ENCODE data around the gene ANXA9. TPM values are rescaled to one million over a fixed set of nuclear protein-coding genes. Genes with fewer than 3 reads are reported as not detected.

The ANXA9 gene
- total RNA-seq, 1 donor from 2014 or later, result not detected

DNA sequence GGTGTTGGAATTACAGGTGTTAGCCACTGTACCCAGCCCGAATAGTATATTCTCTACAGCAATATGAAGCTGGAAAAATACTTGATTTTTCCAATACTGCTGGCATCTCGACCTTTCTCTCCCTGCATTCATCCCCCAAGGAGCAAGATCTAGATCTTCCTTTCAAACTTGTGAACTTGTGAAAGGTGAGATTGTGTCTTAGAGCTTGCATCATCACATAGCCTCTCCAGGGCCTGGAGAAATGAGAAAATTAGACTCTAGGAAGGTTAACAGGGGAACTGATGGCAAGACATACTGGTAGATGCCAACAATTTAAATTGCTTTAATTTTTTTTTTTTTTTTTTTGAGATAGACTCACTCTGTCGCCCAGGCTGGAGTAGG is 28.2 kb downstream of the ANXA9 start:
- Mint-ChIP-seq H3K4me1 (ENCODE audit: unreplicated experiment) (peaks cover 33% of the 10 kb centered on the region), H3K36me3 (ENCODE audit: low read depth, unreplicated experiment) (peaks cover 7% of the 10 kb centered on the region), H3K27ac (ENCODE audit: unreplicated experiment) (no peak overlapping the region), H3K27me3 (ENCODE audit: unreplicated experiment) (peaks cover 9% of the 10 kb centered on the region), H3K4me3 (ENCODE audit: unreplicated experiment) (no peak overlapping the region), H3K9me3 (ENCODE audit: unreplicated experiment) (no peaks in the 10 kb centered on the region)
- TF ChIP-seq, protein P1, sequence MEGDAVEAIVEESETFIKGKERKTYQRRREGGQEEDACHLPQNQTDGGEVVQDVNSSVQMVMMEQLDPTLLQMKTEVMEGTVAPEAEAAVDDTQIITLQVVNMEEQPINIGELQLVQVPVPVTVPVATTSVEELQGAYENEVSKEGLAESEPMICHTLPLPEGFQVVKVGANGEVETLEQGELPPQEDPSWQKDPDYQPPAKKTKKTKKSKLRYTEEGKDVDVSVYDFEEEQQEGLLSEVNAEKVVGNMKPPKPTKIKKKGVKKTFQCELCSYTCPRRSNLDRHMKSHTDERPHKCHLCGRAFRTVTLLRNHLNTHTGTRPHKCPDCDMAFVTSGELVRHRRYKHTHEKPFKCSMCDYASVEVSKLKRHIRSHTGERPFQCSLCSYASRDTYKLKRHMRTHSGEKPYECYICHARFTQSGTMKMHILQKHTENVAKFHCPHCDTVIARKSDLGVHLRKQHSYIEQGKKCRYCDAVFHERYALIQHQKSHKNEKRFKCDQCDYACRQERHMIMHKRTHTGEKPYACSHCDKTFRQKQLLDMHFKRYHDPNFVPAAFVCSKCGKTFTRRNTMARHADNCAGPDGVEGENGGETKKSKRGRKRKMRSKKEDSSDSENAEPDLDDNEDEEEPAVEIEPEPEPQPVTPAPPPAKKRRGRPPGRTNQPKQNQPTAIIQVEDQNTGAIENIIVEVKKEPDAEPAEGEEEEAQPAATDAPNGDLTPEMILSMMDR (IDR thresholded peaks at IDR 0.05; ENCODE audit: unreplicated experiment), result no peak
- DNase-seq (ENCODE audit: low spot score), result no peak

DNA sequence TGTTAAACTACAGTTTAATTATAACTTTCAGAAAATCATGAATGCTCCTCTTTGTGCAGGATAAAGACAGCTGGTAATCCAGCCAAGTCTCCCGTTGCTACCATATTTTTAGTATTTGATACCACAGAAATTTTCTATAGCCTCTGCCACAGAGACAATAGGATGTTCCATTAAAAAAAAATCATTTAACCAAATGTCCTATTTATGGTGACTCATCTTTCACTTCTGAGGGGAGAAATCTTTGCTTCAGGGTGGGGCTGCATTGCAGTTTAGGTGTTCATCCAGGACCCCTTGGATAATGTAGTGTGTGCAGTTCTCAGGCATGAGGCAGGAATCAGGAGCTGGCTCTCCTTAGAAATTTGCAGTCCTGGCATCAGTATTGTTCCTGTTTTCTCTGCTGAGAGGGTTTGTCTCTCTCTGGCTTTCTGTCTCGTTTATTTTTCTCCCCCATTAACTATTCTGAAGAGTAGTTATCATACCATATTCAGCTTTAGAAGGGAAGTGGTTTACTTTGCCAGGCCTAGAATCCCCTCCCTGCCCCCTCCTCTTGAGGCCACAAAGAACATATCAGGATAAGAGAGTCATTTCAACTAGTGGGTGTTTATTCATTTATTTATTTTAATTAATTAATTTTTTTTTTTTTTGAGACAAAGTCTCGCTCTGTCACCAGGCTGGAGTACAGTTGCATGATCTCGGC is 29.2 kb downstream of the ANXA9 start:
- Mint-ChIP-seq H3K36me3 (ENCODE audit: low read depth, unreplicated experiment) (peaks cover 7% of the 10 kb centered on the region), H3K4me3 (ENCODE audit: unreplicated experiment) (no peak overlapping the region), H3K9me3 (ENCODE audit: unreplicated experiment) (no peaks in the 10 kb centered on the region), H3K4me1 (ENCODE audit: unreplicated experiment) (peaks cover 24% of the 10 kb centered on the region), H3K27ac (ENCODE audit: unreplicated experiment) (no peak overlapping the region), H3K27me3 (ENCODE audit: unreplicated experiment) (peaks cover 7% of the 10 kb centered on the region)
- TF ChIP-seq, protein P1 (IDR thresholded peaks at IDR 0.05; ENCODE audit: unreplicated experiment), result no peak
- no peak for DNase-seq (ENCODE audit: low spot score)

DNA sequence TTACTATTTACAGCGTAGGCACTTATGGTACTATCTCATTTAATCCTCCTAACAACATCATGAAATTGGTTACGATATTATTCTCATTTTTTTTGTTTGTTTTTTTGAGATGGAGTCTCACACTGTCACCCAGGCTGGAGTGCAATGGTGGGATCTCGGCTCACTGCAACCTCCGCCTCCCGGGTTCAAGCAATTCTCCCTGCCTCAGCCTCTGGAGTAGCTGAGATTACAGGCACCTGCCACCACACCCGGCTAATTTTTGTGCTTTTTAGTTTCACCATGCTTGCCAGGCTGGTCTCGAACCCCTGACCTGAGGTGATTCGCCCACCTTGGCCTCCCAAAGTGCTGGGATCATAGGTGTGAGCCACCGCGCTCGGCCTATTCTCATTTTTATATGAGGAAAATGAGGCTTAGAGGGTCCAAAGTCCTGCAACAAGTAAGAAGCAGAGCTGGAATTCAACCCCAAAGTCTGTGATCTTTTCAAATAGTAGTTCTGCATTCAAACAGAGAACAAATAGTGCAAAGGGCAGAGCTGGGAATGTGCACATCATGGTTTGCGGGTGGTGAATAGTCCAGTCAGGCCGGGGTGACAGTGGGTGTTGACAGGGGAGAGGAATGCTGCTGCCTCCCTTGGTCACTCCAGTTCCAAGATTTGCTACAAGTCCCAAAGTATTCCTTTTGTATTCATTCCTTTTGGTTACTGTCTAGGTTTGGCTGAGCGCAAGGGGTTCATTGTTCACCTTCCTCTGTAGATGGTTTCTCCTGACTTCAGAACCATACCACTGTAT is 30.8 kb downstream of the ANXA9 start:
- DNase-seq (ENCODE audit: low spot score), result no peak
- H3K9me3 Mint-ChIP-seq (ENCODE audit: unreplicated experiment), result no peaks in the 10 kb centered on the region
- peaks cover 2% of the 10 kb centered on the region for H3K36me3 Mint-ChIP-seq (ENCODE audit: low read depth, unreplicated experiment)
- H3K27me3 Mint-ChIP-seq (ENCODE audit: unreplicated experiment), result peaks cover 4% of the 10 kb centered on the region
- TF ChIP-seq, protein P1 (IDR thresholded peaks at IDR 0.05; ENCODE audit: unreplicated experiment), result no peak
- no peak overlapping the region for H3K27ac Mint-ChIP-seq (ENCODE audit: unreplicated experiment)
- H3K4me1 Mint-ChIP-seq (ENCODE audit: unreplicated experiment), result peaks cover 9% of the 10 kb centered on the region
- H3K4me3 Mint-ChIP-seq (ENCODE audit: unreplicated experiment), result no peak overlapping the region

DNA sequence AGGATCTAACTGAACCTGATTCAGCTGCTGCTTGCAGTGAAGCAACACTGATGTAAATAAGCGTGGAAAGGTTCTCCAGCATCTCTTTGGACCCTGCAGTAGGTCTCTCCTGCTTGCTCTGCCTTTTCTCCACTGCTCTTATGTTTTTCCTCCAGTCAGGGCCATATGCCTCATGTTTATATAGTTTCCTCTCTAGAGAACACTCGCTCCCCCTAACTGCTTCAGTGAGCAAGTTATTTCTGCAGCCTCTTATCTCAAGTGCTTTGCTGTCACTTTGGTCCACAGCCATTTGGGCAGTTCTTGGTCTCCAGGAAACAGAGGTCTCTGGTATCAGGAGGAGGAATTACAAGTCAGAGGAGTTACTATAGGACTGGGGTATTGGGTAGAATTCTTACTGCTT is 31.4 kb downstream of the ANXA9 start:
- no peak for DNase-seq (ENCODE audit: low spot score)
- H3K27ac Mint-ChIP-seq (ENCODE audit: unreplicated experiment), result no peak overlapping the region
- H3K36me3 Mint-ChIP-seq (ENCODE audit: low read depth, unreplicated experiment), result no peaks in the 10 kb centered on the region
- H3K9me3 Mint-ChIP-seq (ENCODE audit: unreplicated experiment), result no peaks in the 10 kb centered on the region
- TF ChIP-seq, protein P1 (IDR thresholded peaks at IDR 0.05; ENCODE audit: unreplicated experiment), result no peak
- no peak overlapping the region for H3K4me3 Mint-ChIP-seq (ENCODE audit: unreplicated experiment)
- peaks cover 6% of the 10 kb centered on the region for H3K4me1 Mint-ChIP-seq (ENCODE audit: unreplicated experiment)
- H3K27me3 Mint-ChIP-seq (ENCODE audit: unreplicated experiment), result peaks cover 2% of the 10 kb centered on the region
